Bronchial epithelial cell (primary cell): Measurements from ENCODE around the gene TRIM36. TPM values are rescaled to one million over a fixed set of nuclear protein-coding genes. Genes with fewer than 3 reads are reported as not detected.
A peak's percentile ranks its signal among the peaks of the same experiment; 100 is the strongest.

Experiments used
- DNase-seq: peaks from one replicate; pipeline ENCODE4 v3.0.0-alpha.2; 2010; ENCODE audit warnings: low read depth
- FAIRE-seq: peaks from 2 replicates; lab custom pipeline; 2011; peaks lifted over from hg19 to GRCh38; lab: Jason Lieb, UNC
- H3K27me3 ChIP-seq: 2 replicates; pipeline ENCODE4 v1.5.1; 2011; ENCODE audit warnings: low read length; ENCODE audit not compliant: control insufficient read depth, insufficient read depth
- H3K36me3 ChIP-seq: 2 replicates; pipeline ENCODE4 v1.5.1; 2011; ENCODE audit warnings: low read length; ENCODE audit not compliant: control insufficient read depth, insufficient read depth
- H3K4me3 ChIP-seq: 2 replicates; pipeline ENCODE4 v1.5.1; 2011; ENCODE audit warnings: mild to moderate bottlenecking, low read depth, low read length, control low read depth
- CTCF ChIP-seq: IDR thresholded peaks from 2 replicates; pipeline ENCODE4 v1.5.1; 2011; ENCODE audit warnings: mild to moderate bottlenecking, moderate library complexity, low read length, control low read depth, inconsistent platforms; ENCODE audit not compliant: insufficient read depth, severe bottlenecking
- total RNA-seq: library from RNA; depleted of rRNA; stranded (reverse); fragments of >200 nt; gene quantifications from 2 replicates; pipeline ENCODE4 v1.2.1, GENCODE V29; 2014

Gene TRIM36
- total RNA-seq, result 0.53 and 0.77 TPM in 2 replicates

GRCh38 chr5:115169487-115170133 is at the start of gene TRIM36:
Gene TRIM36 (minus strand): TSS chr5:115169908. CDS start chr5:115169634, 274 bp downstream.
- Histone ChIP-seq H3K4me3 (peak within 1 kb of the TSS; percentile 83), H3K36me3 (no peaks in the 10 kb centered on the region), H3K27me3 (peaks cover 16% of the 10 kb centered on the region)
- FAIRE-seq (no peak), DNase-seq (peak; percentile 79)
- peak; percentile 47 for TF ChIP-seq CTCF

- Histone ChIP-seq H3K36me3 (no peaks in the 10 kb centered on the region), H3K27me3 (no peaks in the 10 kb centered on the region), H3K4me3 (no peak overlapping the region)
- TF ChIP-seq CTCF, result no peak
- FAIRE-seq (no peak), DNase-seq (no peak)
Measured at GRCh38 chr5:115214541-115214940, 44.8 kb upstream of the TRIM36 start.

- no peak for DNase-seq
- no peak for TF ChIP-seq CTCF
- Histone ChIP-seq H3K36me3 (no peaks in the 10 kb centered on the region), H3K4me3 (no peak overlapping the region), H3K27me3 (no peaks in the 10 kb centered on the region)
- no peak for FAIRE-seq
Measured at GRCh38 chr5:115209279-115209678, 39.6 kb upstream of the TRIM36 start.

- TF ChIP-seq CTCF, result no peak
- no peak overlapping the region for H3K4me3 ChIP-seq
- DNase-seq, result no peak
- no peak for FAIRE-seq
- H3K36me3 ChIP-seq, result no peaks in the 10 kb centered on the region
- H3K27me3 ChIP-seq, result no peaks in the 10 kb centered on the region
Measured at GRCh38 chr5:115202952-115203351, 33.2 kb upstream of the TRIM36 start.

GRCh38 chr5:115196161-115196560 is 26.5 kb upstream of the TRIM36 start:
- TF ChIP-seq CTCF, result no peak
- DNase-seq (no peak), FAIRE-seq (no peak)
- Histone ChIP-seq H3K4me3 (no peak overlapping the region), H3K27me3 (no peaks in the 10 kb centered on the region), H3K36me3 (no peaks in the 10 kb centered on the region)

- FAIRE-seq, result no peak
- TF ChIP-seq CTCF, result no peak
- no peak for DNase-seq
- H3K36me3 ChIP-seq, result no peaks in the 10 kb centered on the region
- H3K27me3 ChIP-seq, result no peaks in the 10 kb centered on the region
- H3K4me3 ChIP-seq, result no peak overlapping the region
Measured at GRCh38 chr5:115194676-115195075, 25.0 kb upstream of the TRIM36 start.
